GM21360 (cell line): ENCODE results near the gene SESN2.

Experiments used
- ATAC-seq: cut with Tn5 transposase; IDR thresholded peaks from one replicate; pipeline ENCODE4 v1.9.1; 2021; ENCODE audit warnings: mild to moderate bottlenecking, moderate library complexity; ENCODE audit not compliant: unreplicated experiment

SESN2 gene

DNA sequence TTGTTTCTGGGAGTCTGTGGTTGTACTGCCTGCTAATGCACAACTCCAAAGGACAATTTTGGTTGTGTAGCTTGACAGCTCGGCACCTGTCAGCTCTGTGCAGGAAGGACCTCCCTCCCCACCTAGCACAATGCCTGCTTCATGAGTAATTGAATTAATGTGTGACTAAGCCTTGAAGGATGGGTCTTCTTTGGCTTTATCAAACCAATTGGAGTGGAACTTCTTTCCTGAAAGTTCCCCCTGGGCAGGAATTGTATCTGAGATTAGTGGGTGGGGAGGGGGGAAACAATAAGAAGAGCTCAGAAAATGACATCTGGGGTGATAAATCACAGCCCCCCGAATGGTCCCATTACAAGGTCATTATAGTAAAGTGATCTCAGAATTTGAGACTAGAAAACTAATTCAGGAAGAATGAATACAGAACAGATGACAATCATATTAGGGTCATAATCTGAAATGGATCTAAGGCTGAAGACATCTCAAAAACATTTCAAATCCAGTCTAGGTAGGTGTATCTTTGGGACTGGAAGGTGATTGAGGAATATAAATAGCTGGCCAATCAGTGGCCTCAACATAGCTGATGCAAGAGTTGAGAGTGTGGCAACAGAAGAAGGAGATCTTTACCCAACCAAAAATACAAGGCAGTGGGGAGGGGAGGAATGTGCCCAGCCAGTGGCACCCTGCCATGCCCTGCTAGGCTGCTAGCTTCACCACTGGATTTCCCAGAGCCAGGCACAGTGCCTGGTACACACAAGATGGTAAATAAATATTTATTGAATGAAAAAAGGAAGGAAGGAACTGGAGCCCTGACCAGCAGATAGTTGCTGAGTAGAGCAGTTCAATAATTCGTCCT, 10.1 kb upstream of the SESN2 start:
- ATAC-seq: no peak

GRCh38 chr1:28249866-28250295, 9.4 kb upstream of the SESN2 start:
- ATAC-seq: no peak

- no peak for ATAC-seq
These were observed 3.0 kb upstream of the SESN2 start for GRCh38 chr1:28256197-28256827.

DNA sequence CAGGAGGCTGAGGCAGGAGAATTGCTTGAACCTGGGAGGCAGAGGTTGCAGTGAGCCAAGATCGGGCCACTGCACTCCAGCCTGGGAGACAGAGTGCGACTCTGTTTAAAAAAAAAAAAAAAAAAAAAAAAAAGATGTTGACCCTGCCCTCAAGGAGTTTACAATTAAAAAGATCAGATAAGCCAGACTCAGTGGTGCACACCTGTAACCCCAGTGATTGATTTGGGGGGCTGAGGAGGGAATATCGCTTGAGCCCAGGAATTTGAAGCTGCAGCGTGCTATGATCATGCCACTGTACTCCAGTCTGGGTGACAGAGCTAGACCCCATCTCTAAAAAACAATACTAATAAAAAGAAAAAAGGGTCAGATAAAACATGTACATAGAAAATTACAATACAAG, 1.6 kb upstream of the SESN2 start:
- ATAC-seq: no peak

DNA sequence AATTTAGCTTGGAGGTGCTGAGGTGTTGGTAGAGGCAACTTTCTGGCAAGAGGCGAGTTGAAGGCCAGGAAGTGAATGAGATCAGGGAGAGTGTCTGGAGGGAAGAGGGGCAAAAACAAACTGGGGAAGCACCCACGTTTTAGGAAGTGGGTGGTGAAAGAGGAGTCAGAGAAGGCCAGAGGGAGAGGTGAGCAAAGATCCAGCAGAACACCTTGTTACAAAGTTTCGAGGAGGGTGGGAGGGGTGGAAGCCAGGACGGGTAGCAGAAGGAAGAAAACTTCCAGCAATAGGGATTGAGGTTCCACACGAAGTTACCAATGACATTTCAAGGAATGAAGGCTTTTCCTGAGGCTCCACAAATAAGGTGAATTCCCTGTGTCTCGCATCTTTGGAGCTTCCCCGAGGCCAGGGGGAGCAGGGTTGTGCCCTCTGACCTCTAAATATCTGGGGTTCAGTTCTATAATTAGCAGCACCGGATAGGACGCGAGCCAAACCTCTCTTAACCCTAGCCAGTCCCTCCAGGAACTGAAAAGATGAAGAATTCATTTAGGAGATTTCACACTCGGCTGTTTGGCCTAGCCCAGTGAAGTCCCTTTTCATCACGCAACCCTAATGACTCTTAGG, 578 bp upstream of the SESN2 start:
- ATAC-seq: no peak

GRCh38 chr1:28259934-28260802, 850 bp downstream of the SESN2 start:
- ATAC-seq: no peak

GRCh38 chr1:28260803-28261174, 1.5 kb downstream of the SESN2 start:
- no peak for ATAC-seq

DNA sequence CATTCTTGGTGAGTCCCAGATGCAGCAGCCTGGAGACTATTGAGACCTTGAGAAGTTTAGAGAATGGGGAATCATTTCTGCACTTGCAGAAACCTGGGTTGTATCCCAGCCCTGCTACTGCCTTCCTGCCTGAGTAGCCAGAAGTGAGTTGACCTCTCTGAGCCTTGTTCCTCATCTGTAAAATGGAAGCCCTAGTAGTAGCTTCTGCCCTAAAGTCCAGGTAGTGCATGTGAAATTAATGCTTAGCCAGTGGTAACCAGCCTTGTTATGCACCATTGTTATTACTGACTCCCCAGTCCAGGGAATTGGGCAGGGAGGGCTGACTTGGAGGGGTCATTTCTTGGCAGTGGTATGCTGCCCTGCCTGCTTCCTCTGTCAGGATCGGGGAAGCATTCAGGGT, 5.6 kb downstream of the SESN2 start:
- ATAC-seq: no peak

DNA sequence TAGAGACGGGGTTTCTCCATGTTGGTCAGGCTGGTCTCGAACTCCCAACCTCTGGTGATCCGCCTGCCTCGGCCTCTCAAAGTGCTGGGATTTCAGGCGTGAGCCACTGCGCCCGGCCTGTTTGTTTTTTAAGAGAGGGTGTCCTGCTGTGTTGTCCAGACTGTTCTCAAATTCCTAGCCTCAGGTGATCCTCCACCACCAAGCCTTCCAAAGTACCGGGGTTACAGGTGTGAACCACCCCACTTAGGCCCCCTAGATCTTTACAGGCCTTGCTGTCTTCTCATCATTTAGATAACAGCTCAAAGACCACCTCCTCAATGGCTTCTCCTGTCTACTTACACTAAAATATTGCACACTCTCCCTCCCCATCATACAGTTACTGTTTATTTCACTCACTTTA, 6.3 kb downstream of the SESN2 start:
- no peak for ATAC-seq

DNA sequence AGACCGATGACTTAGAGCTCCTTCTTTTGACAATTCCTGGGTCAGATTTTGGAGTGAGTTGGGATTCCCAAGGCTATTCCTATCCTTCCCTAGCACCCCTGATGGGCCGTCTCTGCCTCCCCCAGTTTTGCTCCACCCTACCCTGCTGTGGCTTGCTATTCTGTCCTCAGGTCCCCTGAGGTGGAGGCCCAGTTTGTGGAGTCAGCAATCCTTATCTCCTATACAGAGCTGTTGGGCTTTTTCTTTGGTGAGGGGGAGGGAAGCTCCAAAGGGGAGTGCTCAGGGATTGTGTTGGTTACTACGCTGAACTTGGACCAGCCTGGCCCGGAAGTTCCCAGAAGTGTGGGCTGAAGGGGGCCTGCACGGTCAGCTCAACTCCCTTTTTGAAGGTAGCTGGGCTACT, 7.6 kb downstream of the SESN2 start:
- ATAC-seq: no peak

GRCh38 chr1:28267633-28268032, 8.3 kb downstream of the SESN2 start:
- no peak for ATAC-seq

- ATAC-seq: no peak
These were observed 10.2 kb downstream of the SESN2 start for GRCh38 chr1:28269529-28269928.

DNA sequence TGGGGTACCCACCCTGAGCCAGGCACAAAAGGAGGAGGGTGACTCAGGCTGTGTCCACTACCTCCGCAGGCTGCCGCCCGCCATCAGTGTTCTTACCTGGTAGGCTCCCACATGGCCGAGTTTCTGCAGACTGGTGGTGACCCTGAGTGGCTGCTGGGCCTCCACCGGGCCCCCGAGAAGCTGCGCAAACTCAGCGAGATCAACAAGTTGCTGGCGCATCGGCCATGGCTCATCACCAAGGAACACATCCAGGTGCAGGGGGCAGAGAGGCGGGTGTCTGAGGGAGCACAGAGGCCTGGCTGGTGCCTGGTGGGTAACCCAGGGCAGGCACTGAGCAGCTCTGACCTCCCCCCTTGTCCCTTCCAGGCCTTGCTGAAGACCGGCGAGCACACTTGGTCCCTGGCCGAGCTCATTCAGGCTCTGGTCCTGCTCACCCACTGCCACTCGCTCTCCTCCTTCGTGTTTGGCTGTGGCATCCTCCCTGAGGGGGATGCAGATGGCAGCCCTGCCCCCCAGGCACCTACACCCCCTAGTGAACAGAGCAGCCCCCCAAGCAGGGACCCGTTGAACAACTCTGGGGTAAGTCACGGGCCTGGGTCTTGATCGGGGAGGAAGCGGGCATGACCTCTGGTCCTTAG, 13.0 kb downstream of the SESN2 start:
- ATAC-seq: no peak

GRCh38 chr1:28273216-28273860, 14.0 kb downstream of the SESN2 start:
- ATAC-seq: no peak

DNA sequence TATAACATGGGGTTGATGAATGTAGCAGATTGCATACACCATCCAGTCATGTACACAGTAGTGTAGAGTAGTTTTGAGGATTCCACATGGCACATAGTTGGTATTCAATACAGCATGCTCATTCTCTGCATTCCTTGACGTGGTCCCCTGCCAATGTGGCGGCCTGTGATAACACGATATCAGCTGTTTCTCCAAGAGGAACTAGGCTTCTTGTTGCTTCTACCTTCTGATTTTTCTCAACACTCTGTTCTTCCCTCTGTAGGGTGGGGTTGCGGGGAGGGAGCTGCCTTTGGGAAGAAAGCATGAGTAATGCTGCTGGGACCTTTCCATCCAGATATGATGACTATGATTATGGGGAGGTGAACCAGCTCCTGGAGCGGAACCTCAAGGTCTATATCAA, 19.4 kb downstream of the SESN2 start:
- ATAC-seq: no peak

DNA sequence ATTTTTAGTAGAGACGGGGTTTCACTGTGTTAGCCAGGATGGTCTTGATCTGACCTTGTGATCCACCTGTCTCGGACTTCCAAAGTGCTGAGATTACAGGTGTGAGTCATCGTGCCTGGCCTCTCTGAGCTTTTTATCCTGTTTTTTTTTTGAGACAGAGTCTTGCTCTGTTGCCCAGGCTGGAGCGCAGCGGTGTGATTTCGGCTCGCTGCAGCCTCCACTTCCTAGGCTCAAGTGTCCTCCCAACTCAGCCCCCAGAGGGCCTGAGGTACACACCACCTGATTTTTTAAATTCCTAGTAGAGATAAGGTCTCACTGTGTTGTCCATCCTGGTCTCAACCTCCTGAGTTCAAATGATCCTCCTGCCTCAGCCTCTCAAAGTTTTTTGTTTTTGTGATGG, 20.4 kb downstream of the SESN2 start:
- no peak for ATAC-seq

DNA sequence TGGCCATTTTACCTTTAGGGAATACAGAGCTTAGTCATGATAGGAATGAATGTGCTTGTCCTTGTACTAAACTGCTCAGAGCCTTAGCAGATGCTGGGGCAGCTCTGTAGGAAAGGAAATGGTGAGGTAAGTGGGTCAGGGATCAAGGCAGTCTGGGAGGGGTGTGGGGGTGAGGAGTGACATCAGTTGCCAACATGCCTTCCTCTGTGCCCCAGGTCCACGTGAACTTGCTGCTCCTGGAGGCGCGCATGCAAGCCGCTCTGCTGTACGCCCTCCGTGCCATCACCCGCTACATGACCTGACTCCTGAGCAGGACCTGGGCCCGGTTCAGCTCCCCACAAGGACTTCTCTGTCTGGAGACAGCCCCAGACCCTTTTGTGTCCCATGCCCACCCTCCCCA, 21.2 kb downstream of the SESN2 start:
- ATAC-seq: no peak

DNA sequence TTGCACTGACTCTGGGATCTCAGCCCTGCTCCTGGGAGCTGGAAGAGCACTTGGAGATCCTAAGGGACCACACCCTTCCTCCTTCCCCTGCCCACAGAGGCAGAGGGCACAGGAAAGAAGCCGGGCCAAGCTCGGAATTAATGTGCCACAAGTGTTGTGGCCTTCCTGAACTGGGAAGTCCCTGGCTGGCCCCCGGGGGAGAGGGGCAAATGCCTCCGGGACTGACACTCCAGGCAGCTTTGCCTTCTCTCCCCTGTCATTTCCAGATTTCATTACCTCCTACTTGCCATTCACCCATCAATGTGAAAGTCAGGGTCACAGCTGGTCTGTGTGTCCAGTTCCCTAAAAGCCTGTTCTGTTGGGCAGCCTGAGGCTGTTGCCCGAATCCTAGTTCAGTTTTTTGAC, 21.7 kb downstream of the SESN2 start:
- ATAC-seq: no peak

DNA sequence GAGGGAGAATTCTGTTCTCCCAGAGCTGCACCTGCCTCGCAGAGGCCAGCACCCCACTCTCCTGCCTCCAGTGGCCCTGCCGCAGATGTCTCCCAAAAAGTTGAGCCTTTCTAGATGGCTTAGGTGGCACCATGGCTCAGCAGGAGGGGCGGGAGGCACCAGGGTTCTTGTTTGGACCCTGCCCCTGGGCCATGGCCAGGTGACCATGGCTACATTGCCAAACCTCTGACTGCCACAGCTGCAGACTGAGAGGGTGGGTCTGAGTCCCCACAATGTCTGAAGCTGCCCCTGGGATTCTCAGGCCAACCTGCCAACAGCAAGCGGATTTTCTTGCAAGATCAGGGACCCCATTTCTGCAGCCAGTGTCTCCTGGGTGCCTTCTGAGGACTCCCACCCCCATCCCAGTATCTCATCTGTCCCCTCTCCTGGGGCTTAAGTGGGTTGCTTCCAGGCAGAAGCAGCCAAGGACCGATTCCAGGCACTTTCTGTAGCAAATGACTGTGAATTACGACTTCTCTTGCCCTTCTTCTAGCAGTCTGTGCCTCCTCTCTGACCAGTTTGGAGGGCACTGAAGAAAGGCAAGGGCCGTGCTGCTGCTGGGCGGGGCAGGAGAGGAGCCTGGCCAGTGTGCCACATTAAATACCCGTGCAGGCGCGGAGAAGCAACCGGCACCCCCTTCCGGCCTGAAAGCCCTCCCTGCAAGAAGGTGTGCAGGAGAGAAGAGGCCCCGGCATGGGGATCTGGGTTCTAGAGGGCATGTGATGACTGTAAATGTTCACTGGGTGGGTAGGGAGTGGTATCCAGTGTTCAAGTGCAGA, 22.5 kb downstream of the SESN2 start:
- no peak for ATAC-seq
